B cell (primary cell): ENCODE measurements around the gene PIGQ. TPM values are rescaled to one million over a fixed set of nuclear protein-coding genes. Genes with fewer than 3 reads are reported as not detected.

Experiments used
- ATAC-seq: fragments of 200-7000 bp; cut with Tn5 transposase; one replicate; pipeline ENCODE4 v1.10.0; 2021; ENCODE audit warnings: low read depth, mild to moderate bottlenecking, moderate number of reproducible peaks, moderate library complexity
- CTCF ChIA-PET: fragments of 350-600 bp; sonication (Branson Sonifier 250); formaldehyde crosslinking; loops from one replicate; lab custom pipeline; 2021; ENCODE audit warnings: antibody characterized with exemption, inconsistent platforms; lab: Charles Lee
- POLR2A ChIA-PET: fragments of 350-600 bp; sonication (Branson Sonifier 250); formaldehyde crosslinking; loops from one replicate; lab custom pipeline; 2021; ENCODE audit warnings: antibody characterized with exemption; lab: Charles Lee
- DNase-seq: peaks from one replicate; pipeline ENCODE4 v3.0.0; 2013
- H2AFZ ChIP-seq: 2 replicates; pipeline ENCODE4 v1.6.1; 2012; ENCODE audit warnings: mild to moderate bottlenecking, low read depth, low read length; ENCODE audit not compliant: insufficient read depth, poor library complexity, severe bottlenecking
- H3K27ac ChIP-seq, 2 donors: 1 replicate in 1 of 2; 2 replicates in 1 of 2; pipeline ENCODE4 v1.5.1; 2012 to 2013; ENCODE audit warnings: low read length in 2 of 2, mild to moderate bottlenecking in 2 of 2, moderate library complexity in 1 of 2
- H3K27me3 ChIP-seq, 4 experiments: fragments of 200-600 bp in 1 of 4; sonication (generic) in 1 of 4; replicated peaks in 1 of 4; 1 replicate in 2 of 4; 2 replicates in 2 of 4; pipeline versions ENCODE4 v1.6.1 to v1.7.0; 2013 to 2016; ENCODE audit warnings: low read length in 3 of 4, mild to moderate bottlenecking in 2 of 4, mixed read lengths in 1 of 4, moderate library complexity in 1 of 4; ENCODE audit not compliant: insufficient read depth in 4 of 4, control insufficient read depth in 3 of 4; ENCODE audit errors: control extremely low read depth in 1 of 4
- H3K36me3 ChIP-seq, 2 experiments: replicated peaks in 1 of 2; 1 replicate in 1 of 2; 2 replicates in 1 of 2; pipeline versions ENCODE4 v1.6.1 to v1.7.1; 2013; ENCODE audit warnings: low read length in 1 of 2; ENCODE audit not compliant: insufficient read depth in 2 of 2, control insufficient read depth in 1 of 2; ENCODE audit errors: control extremely low read depth in 1 of 2, extremely low read depth in 1 of 2
- H3K4me1 ChIP-seq, 2 donors: fragments of 200-600 bp in 1 of 2; sonication (generic) in 1 of 2; 1 replicate in 1 of 2; 2 replicates in 1 of 2; pipeline versions ENCODE4 v1.5.1 to v1.6.1; 2013 to 2017; ENCODE audit warnings: low read length in 2 of 2; ENCODE audit not compliant: control insufficient read depth in 2 of 2, insufficient read depth in 2 of 2
- H3K4me2 ChIP-seq: replicated peaks from 2 replicates; pipeline ENCODE3; 2012; ENCODE audit warnings: mild to moderate bottlenecking, low read depth, low read length; ENCODE audit not compliant: poor library complexity, severe bottlenecking
- H3K4me3 ChIP-seq, 5 experiments: fragments of 200-600 bp in 1 of 5; sonication (generic) in 1 of 5; 1 replicate in 3 of 5; 2 replicates in 2 of 5; pipeline versions ENCODE4 v1.5.1 to v1.7.0; 2011 to 2016; ENCODE audit warnings: low read length in 4 of 5, mild to moderate bottlenecking in 4 of 5, low read depth in 2 of 5, control low read depth in 1 of 5, moderate library complexity in 1 of 5; ENCODE audit not compliant: insufficient read depth in 1 of 5; ENCODE audit errors: control extremely low read depth in 1 of 5, extremely low read depth in 1 of 5
- H3K79me2 ChIP-seq: fragments of 200-600 bp; sonication (generic); one replicate; pipeline ENCODE4 v1.6.0; 2016; ENCODE audit warnings: low read length; ENCODE audit not compliant: control insufficient read depth, insufficient read depth
- H3K9ac ChIP-seq: fragments of 200-600 bp; sonication (generic); 2 replicates; pipeline ENCODE4 v1.6.1; 2017; ENCODE audit warnings: mild to moderate bottlenecking, low read length, moderate library complexity
- H3K9me3 ChIP-seq, 3 donors: one replicate each; pipeline versions ENCODE4 v1.6.1 to v1.7.1; 2013; ENCODE audit warnings: low read length in 2 of 3; ENCODE audit not compliant: control insufficient read depth in 2 of 3, insufficient read depth in 1 of 3; ENCODE audit errors: control extremely low read depth in 1 of 3
- H4K20me1 ChIP-seq: 2 replicates; pipeline ENCODE4 v1.6.0; 2012; ENCODE audit warnings: mild to moderate bottlenecking, low read length; ENCODE audit not compliant: insufficient read depth, control insufficient read depth, poor library complexity, severe bottlenecking
- H3K27ac Mint-ChIP-seq: one replicate; pipeline ENCODE4 v1.8.0; 2021; ENCODE audit warnings: mixed read lengths
- H3K27me3 Mint-ChIP-seq: one replicate; pipeline ENCODE4 v1.8.0; 2021; ENCODE audit warnings: mixed read lengths
- H3K4me1 Mint-ChIP-seq: one replicate; pipeline ENCODE4 v1.8.0; 2021; ENCODE audit warnings: mixed read lengths
- H3K4me3 Mint-ChIP-seq: one replicate; pipeline ENCODE4 v1.8.0; 2021; ENCODE audit warnings: mixed read lengths
- H3K9me3 Mint-ChIP-seq: one replicate; pipeline ENCODE4 v1.8.0; 2022; ENCODE audit warnings: mixed read lengths; ENCODE audit not compliant: insufficient read depth
- EZH2 ChIP-seq: IDR thresholded peaks from 2 replicates; pipeline ENCODE4 v1.6.1; 2012; ENCODE audit warnings: borderline replicate concordance, low read depth, mild to moderate bottlenecking, moderate library complexity, low read length; ENCODE audit not compliant: insufficient read depth, poor library complexity, severe bottlenecking
- WGBS: methylation state at CpG from one replicate; pipeline ENCODE4 v1.1.5; 2013; ENCODE audit warnings: missing lambda C conversion rate; ENCODE audit not compliant: insufficient coverage; 5-methylcytosine and 5-hydroxymethylcytosine counted together
- intact Hi-C: fragments of 100-400 bp; cut with micrococcal nuclease; formaldehyde crosslinking; loops from one replicate; pipeline ENCODE4 v1.10.0; 2022
- polyA plus RNA-seq: library from polyadenylated mRNA; depleted of rRNA; stranded (reverse); fragments of >200 nt; gene quantifications from 2 replicates; pipeline ENCODE4 v1.2.3, GENCODE V29; 2012
- total RNA-seq, 2 donors: library from RNA; stranded (reverse); fragments of 120-200 nt in 1 of 2; gene quantifications; 1 replicate in 1 of 2; 2 replicates in 1 of 2; pipeline versions ENCODE4 v1.2.3 to v1.2.4, GENCODE V29; 2013 to 2022
- TF ChIP-seq, protein P1 (sequence below): fragments of 200-600 bp; IDR thresholded peaks from one replicate; pipeline ENCODE4 v1.8.0; 2022; ENCODE audit warnings: antibody characterized with exemption, mild to moderate bottlenecking

Gene PIGQ
- total and polyA plus RNA-seq, 2 donors (not counting 1 experiment from before 2014, with no cell fraction given): 56.9 to 68.5 TPM

DNA sequence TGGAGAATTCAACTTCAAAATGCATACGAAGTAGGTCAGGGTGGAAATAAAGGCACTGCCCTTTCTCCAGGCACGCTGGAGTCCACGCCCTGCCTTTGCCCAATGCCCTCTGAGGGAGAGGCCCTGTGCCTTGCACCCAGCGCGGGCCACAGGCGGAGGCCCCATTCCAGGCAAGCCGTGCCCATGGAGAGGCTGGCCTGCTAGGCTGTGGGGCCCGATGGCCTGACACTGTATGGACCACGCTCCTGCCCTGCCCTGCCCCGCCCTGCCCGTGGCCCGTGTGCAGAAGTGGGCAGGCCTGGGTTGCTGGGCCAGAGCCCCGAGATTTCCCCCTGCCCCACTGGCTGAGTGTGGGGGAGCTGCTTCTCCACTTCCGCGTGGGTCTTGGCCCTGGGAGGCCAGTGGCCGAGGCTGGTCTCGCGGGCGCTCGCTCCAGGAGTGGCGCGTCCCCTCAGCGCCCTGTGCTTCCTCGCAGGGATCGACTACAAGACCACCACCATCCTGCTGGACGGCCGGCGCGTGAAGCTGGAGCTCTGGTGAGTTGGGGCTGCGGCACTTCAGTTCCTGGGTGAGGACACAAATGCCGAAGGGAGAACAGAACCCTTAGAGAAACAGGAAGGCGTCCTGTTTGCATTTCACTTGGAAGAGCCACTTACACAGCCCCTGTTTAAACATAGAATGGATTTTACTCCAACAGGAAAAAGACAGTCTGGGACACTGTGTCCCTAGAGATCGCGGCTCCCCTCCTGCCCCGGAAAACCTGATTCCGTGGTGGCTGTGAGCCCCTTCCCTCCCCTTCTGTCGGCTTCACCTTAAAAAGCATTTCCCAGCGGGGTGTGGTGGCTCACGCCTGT lies 47.2 kb downstream of the PIGQ start:
- Histone ChIP-seq H3K4me1 (peaks cover 0 to 3% of the 10 kb centered on the region in 2 donors), H4K20me1 (peaks cover 15% of the 10 kb centered on the region), H3K9me3 (no peaks in the 10 kb centered on the region), H3K36me3 (no peaks in the 10 kb centered on the region), H3K4me2 (no peak overlapping the region), H3K27ac (no peak overlapping the region), H3K27me3 (no peaks in the 10 kb centered on the region), H3K4me3 (no peak overlapping the region), H2AFZ (no peak overlapping the region), H3K79me2 (peaks cover 21% of the 10 kb centered on the region), H3K9ac (no peak overlapping the region)
- Mint-ChIP-seq H3K27ac (no peak overlapping the region), H3K9me3 (no peaks in the 10 kb centered on the region), H3K4me1 (peaks cover 9% of the 10 kb centered on the region), H3K4me3 (no peak overlapping the region), H3K27me3 (no peaks in the 10 kb centered on the region)
- ChIA-PET POLR2A (interaction anchor here (0.7 kb wide), 1 partner anchor 25 kb away, joined by 4 read pairs; no protein-coding TSS in a partner anchor), CTCF (no interaction called here)
- intact Hi-C loops: no loop called here
- ATAC-seq: no peak
- 97% methylated on average over 39 of the region's 39 CpGs for WGBS
- TF ChIP-seq, protein P1, sequence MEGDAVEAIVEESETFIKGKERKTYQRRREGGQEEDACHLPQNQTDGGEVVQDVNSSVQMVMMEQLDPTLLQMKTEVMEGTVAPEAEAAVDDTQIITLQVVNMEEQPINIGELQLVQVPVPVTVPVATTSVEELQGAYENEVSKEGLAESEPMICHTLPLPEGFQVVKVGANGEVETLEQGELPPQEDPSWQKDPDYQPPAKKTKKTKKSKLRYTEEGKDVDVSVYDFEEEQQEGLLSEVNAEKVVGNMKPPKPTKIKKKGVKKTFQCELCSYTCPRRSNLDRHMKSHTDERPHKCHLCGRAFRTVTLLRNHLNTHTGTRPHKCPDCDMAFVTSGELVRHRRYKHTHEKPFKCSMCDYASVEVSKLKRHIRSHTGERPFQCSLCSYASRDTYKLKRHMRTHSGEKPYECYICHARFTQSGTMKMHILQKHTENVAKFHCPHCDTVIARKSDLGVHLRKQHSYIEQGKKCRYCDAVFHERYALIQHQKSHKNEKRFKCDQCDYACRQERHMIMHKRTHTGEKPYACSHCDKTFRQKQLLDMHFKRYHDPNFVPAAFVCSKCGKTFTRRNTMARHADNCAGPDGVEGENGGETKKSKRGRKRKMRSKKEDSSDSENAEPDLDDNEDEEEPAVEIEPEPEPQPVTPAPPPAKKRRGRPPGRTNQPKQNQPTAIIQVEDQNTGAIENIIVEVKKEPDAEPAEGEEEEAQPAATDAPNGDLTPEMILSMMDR: no peak
- no peak for TF ChIP-seq EZH2
- DNase-seq: no peak

DNA sequence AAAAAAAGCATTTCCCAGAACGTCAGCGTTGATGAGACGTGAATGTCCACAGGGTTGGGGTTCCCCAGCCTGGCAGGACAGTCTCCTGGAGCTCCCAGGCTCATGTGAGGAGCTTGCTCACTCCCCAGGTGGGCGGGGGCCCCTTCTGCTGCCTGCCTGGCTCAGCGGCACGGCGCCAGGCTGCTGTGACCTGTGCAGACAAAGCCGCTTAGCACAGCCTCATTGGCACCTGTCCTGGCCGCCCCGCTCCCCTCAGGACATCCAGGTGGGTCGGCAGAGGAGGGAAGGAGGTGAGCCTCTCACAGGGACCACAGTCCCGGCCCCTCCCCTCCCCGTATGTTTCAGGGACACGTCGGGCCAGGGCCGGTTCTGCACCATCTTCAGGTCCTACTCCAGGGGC lies 48.1 kb downstream of the PIGQ start:
- Histone ChIP-seq H4K20me1 (peaks cover 15% of the 10 kb centered on the region), H3K27ac (no peak overlapping the region), H2AFZ (no peak overlapping the region), H3K9me3 (no peaks in the 10 kb centered on the region), H3K36me3 (no peaks in the 10 kb centered on the region), H3K4me1 (peaks cover 0 to 3% of the 10 kb centered on the region in 2 donors), H3K4me2 (no peak overlapping the region), H3K9ac (no peak overlapping the region), H3K79me2 (peaks cover 21% of the 10 kb centered on the region), H3K27me3 (no peaks in the 10 kb centered on the region), H3K4me3 (no peak overlapping the region)
- H3K4me3 Mint-ChIP-seq: no peak overlapping the region
- H3K9me3 Mint-ChIP-seq: no peaks in the 10 kb centered on the region
- intact Hi-C loops: no loop called here
- TF ChIP-seq, protein P1: no peak
- TF ChIP-seq EZH2: no peak
- ATAC-seq (no peak), DNase-seq (no peak)
- POLR2A ChIA-PET: no interaction called here
- CTCF ChIA-PET: no interaction called here
- WGBS: 94% methylated on average over 13 of the region's 16 CpGs
- no peaks in the 10 kb centered on the region for H3K27me3 Mint-ChIP-seq
- no peak overlapping the region for H3K27ac Mint-ChIP-seq
- peaks cover 9% of the 10 kb centered on the region for H3K4me1 Mint-ChIP-seq
